Activated CD4-positive, alpha-beta T cell treated with anti-CD3 and anti-CD28 coated beads, Interleukin-2, Interleukin-4, amounts not matched to agents 100 ng/mL and 50 ng/mL, durations not matched to agents 16 hours and 8 hours (primary cell): ENCODE measurements around the gene MYCBP2.

Experiments used
- DNase-seq: peaks from one replicate; pipeline ENCODE4 v3.0.0-alpha.2; 2020; ENCODE audit warnings: low spot score

Gene MYCBP2

DNA sequence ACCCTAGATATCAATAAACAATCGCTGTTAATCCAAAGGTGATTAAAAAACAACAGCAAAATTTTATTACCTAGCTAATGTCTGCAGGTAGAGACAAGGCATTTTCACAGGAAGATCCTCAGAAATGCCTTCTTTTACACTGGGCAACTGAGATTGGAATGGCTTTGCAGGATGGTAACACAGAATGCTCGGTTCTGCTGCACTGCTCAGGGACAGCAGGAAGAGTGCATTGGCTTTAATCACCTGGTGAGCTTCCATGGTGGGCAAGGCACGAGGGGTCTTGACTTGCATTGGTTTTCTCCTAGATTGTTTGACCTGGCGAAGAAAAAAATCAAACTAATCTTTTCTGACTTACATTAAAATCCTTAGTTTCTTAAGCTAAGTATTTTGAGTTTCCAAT, 231.6 kb downstream of the MYCBP2 start:
- no peak for DNase-seq

DNA sequence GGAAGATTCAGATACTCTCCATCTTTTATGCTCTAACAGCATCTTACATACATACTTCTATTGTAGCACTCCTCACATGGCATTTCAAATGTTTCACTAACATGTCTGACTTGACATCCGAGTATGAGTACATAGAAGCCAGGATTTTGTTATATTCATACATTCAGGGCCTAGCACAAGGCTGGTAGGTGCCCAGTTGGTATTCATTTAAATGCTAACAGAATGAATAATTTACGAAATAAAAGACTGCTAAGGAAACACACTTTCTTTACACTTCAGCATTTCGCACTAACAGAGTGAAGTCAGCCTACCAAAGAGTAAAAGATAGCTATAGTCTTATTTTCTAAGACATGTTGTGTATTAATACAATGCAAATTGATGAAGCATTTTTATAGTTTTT, 232.1 kb downstream of the MYCBP2 start:
- no peak for DNase-seq

DNA sequence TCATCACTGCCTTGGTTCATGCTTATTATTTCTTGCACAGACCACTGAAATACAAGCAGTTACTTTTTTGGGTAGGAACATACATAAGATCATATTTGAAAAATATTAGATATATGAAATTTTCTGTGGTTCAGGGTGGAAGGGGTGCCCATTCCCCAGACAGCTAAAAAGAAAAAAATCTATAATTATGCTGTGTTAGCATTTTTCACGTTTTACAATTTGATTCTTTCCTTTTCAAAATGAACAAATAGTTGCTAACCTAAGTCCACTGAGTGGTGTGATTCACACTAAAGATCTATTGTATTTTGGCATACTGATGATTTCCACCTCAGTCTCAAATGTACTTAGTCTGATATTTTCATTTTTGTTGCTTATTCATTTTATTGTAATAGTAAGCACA, 233.2 kb downstream of the MYCBP2 start:
- DNase-seq: no peak

DNA sequence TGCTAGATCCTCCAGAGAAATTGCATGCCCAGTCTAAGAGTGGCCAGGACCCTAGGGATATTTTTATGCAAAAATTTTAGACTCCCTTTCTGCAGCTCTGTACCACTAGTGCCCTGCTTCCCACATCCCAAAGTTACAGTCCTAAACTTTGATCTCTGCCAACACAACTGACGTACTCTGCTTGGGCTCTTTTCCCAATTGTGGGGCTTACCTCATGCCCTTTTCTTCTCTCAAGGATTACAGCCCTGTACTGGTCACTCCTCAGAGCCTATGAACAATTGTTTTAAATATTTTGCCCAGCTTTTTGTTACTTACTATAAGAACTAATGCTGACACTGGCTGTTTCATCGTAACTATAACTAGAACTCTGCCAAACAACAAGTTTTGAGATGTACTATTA, 242.1 kb downstream of the MYCBP2 start:
- no peak for DNase-seq

DNA sequence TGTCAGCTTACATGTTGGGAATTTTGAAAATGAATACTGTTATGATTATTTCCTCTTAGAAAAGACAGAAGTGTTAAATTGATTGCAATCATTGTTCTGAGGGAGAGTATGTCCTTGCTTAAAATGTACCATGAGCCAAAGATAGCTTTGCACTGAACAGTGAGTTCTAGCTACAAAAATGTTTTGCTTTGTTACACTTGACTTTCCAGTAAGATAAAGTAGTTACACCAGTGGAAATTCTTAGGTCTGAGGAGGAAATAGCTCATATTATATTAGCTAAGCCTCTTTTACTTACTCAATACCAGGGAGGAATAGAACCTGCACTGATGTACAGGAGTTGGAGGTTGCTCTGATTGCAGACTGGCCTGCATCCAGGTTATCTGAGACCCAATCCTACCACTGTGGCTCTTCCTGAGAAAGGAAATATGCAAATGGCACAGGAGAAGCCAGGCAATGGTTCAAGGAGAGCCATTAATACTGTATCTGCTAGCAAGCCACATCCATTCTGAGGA, 246.9 kb downstream of the MYCBP2 start:
- no peak for DNase-seq

DNA sequence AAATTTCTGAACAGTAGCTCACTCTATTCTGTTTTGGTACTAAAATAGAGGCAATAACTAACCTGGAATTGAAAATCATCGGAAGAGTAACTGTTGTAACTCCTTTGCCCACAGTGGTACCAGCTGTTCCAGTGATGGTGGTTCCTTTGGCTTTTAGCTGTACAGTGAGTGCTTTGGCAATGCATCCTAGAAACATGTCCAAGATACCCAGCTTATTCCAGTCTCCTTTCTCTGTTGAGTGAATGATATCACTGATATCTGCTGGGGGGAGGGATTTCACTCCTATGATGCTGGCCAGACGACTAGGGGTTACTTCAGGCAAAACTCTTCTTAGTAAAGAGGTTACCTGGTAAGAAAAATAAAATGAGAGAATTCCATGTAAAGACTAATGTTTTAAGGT, 259.4 kb downstream of the MYCBP2 start:
- no peak for DNase-seq

DNA sequence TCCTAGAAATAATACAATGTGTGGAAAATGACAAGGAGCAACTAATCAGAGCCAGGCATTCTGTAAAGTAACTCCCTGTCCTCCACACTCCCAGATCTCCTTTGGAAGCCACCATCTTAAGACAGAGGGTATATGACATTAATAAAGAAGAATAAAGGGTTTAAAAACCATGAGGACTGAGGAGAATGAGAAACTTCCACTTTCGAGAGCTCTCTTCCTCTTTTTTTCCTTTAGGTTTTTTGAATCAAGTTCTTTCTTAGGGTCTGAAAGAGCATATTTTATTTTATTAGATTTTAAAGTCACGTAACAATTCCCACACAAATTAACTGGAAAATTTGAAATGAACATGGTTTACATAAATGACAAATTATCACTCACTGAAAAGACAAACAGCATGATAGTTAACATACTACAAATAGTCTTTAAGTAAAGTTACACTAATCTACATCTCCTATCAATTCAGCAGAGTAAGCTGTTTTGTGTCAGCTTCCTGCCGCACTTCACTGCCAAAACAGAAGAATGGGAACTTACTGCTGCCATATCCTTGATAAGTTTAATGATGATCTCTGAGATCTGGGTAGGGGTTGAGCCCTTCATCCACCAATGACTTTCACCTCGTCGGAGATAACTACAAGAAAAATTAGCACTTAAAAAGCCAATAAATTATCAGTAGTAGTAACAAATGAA, 261.3 kb downstream of the MYCBP2 start:
- DNase-seq: no peak

DNA sequence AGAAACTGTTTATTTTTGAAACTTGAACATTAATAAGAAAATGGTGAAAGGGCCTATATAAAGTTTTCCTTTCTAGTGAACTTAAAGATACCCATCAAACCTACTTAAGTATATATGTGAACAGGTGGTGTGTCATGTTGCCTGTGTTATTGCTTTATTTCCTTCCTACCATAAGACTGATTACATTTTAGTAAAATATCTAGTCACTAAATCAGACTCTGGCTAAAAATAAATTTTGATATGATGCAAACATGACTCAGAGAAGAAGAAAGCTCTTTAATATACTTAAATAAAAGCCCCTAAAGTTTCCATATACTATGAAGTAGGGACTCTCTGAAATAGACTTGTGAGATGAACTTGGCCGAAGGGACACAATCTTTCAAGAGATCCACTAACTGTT, 264.8 kb downstream of the MYCBP2 start:
- no peak for DNase-seq

DNA sequence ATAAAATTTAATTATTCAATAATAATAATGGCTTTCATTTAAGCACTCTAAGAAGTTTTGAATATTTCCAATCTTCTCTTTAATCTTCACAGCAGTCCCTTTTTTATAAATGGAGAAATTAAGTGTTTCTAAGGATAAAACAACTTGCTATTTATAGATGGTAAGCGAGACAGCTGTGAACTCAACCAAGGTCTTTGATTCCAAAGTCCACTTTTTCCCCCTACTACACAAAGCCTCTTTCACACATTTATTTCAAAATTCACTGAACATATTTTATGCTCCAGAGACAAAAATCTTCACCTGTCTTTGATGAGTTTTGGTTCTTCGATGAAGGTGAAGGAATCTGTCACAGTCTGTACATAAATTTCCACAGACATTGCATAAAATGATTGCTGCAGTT, 265.5 kb downstream of the MYCBP2 start:
- no peak for DNase-seq

DNA sequence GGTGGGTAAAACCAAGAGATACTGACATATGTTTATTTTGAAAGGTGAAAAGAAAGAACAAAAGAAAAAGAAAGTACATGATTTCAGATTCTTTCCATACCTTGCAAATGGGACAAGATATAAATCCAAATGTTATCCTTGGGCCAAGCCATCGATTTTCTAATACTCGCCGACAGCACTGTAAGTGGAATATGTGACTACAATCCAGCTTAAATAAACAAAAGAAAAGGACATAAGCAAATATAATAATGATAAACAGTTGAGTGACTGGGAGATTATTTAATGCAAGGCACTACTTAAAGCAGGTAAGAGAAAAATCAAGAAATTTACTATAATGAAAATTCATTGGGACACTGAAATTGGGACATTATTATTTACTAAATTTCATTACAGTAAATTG, 270.0 kb downstream of the MYCBP2 start:
- DNase-seq: no peak

DNA sequence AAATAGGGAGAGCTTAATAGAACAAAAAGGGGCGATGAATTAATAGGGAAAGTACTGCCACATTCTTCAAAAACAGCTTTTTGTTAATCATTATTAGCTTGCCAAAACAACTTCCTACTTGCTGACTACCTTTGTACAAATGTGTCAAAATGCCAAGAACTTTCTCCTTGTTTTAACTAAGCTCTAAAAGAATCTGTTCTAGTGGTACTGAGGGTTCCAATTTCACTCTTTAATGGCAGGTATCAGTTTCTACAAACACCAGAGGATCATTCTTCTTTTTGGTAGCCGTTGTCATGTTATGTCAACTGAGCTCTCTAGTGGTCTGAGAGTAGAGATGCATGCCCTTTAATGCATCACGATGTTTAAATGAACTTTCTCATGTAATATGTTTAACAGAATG, 270.5 kb downstream of the MYCBP2 start:
- no peak for DNase-seq

DNA sequence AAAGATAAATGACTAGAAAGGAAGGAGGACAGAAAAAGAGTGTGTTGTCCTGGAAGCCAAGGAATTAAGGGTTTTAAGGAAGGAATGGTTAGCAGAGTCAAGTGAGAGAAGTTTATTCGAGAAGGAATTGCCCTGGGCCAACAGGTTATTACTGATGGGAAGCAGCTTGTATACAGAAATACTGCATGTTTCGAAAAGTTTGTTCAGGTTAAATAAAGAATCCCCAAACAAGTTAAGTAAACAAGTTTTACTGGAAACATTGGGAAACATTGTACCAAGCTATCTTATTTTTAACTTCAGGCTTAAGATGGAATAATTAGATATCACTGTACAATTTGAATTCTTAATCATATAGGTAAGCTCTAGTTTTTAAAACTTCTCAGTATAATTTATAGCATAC, 271.7 kb downstream of the MYCBP2 start:
- no peak for DNase-seq

DNA sequence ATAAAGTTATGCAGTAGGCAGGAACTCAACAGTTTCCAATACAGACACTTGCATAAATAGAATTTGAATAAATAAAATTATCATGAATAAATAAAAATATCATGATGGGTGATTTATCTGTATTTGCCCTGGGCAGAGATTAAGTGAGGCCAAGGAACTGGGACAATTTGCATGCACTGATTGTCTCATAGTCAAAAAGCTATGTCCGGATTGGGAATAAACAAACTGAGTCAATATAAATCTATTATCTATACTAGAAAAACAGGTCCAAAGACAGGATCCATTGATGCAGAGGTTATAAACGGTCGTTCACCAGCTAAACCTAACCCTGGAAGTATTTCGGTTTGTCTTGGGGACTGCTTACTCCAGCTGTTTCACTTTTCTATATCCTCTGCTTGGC, 273.7 kb downstream of the MYCBP2 start:
- no peak for DNase-seq

DNA sequence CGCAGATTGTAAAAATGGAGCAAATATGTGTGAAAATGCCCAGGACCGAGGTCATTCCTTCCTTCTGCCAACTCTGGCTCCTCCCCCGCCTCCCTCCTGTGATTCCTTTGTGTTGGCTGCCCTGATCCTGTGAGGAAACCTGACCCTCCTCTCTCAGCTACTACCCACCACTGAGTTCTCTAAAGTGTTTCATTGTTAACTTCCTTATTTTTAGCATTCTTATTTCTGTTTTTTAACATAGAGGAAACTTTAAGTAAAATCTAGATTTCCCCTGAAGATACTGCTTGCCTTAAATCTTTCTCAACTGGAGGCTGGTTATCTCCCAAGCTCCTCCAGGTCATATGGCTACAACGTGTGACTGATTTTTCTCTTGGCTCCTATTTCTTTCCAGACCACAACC, 278.2 kb downstream of the MYCBP2 start:
- DNase-seq: no peak

DNA sequence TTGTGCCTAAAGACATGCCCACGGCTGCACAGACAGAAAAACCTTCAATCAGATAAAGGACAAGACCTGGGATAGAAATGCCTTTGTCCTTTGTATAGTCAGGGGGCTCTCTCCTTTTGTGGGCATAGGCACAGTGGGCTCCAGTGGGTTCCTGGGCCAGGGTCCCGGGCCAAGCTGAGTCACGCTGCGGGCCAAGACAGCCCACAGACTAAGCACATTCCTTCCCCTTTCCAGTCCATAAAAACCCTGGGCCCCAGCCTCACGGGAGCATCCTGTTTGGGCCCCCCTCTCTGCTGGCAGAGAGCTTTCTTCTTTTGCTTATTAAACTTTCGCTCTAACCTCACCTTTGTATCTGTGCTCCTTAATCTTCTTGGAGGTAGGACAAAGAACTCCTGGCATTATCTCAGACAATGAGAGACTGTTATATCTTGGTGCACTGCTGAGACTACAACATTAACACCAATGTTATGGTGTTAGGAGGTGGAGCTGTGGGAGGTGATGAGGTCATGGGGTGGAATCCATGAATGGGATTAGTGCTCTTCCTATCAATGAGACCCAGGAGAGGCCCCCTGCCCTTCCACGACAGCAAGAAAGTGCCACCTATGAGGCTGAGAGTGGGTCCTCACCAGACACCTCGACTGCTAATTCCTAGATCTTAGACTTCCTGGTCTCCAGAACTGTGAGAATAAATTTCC, 279.1 kb downstream of the MYCBP2 start:
- DNase-seq: no peak

DNA sequence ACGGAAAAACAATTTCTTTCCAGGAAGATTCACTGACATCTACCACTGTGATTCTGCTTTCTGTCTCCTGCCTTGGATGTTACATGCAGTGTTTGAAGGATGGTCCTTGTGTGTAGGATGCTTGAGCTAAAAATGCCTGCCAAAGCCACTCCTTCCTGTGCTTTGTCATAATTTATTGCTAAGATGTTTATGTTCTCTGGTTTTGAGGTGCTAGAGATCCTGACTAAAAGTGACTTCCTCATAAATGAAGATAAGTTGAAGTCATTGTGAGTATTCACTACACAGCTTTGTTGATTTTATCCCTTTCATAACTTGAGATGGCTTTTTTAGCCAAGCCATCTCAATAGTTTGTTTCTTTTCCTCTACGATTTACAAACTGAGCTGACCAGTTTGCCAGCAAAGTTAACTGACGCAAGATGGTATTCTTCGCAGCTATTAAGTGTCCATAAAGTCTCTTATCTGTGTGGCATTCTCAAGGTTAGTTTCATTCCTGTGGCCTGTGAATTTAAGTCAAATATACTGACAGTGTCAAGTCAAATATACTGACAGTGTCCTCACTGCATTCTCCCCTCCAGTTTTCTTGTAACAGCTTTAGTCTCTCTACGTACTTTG, 284.2 kb downstream of the MYCBP2 start:
- DNase-seq: no peak

DNA sequence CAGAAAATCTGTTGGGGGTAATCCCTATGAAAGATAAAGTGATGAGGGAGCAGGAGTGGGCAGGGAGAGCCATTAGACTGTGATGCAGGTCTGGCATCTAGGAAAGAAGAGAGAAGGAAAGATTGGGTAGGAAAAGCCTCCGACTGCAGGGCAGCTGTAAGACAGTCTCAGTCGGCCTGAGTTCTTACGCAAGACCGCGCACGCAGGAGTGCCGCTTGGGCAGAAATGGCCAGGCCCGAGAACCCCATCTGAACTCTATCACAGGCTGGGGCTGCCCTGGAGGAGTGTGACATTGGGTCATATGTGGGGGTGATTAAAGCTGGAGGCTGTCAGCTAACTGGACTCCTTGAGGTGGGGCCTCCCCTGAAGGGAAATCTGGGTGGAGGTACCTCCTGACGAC, 286.1 kb downstream of the MYCBP2 start:
- DNase-seq: no peak

DNA sequence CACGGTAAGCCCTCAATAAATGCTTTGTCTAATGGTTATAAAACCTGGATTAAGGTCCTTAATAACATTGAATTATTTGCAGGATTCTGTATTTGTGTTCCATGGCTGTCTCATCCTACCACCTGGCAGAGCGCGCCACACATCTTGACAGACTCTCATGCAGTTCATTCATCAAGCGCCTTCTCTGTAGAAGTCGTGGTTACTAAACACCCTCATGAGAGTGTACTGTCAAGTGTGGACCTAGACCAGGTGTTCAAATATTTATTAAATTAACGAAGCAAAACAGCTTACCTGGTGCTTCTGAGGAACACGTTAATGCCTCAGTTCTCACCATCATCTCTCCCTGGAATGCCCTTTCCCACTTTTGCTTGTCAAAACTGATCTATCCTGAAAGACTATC, 286.8 kb downstream of the MYCBP2 start:
- DNase-seq: no peak

DNA sequence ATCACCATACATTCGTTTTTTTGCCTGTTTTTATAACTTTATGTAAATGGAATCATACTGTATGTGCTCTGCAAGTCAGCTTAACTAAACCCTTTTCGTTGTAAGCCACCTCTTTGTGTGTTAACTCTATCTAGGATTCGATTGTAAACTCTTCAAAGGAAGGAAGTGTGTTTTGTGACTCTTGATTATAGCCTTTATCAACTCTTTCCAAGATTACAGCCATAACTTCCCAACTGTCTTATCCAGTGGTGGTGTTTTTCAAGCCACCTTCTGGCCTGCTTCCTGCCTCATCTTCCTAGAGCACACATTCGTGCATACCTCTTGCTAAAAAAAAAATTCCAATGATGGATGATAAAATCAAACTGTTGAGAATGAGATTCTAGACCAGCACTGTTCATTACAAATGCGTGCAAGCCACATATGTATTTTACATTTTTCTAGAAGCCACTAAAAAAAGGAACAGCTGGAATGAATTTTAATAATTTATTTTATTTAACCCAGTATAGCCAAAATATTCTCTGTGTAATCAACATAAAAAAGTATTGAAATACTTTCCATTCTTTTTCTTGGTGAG, 287.9 kb downstream of the MYCBP2 start:
- DNase-seq: no peak

DNA sequence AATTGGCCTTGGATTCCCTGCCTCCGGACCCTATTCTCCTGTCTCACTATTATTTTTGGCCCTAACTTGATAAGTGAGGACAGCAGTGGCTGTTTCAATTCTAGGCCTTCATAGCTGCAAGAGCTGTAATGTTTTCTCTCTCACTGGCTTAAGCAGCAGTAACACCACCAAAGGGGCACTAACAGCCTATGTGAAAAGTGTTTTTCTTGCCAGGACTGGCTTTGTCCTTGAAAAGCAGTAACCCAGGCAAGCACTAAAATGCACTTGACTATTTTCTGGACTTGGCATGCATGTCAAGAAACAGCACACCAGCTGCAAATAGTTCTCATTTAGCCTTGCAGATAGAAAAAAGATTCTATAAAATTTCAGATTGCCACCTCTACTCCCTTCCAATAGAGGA, 290.6 kb downstream of the MYCBP2 start:
- no peak for DNase-seq

DNA sequence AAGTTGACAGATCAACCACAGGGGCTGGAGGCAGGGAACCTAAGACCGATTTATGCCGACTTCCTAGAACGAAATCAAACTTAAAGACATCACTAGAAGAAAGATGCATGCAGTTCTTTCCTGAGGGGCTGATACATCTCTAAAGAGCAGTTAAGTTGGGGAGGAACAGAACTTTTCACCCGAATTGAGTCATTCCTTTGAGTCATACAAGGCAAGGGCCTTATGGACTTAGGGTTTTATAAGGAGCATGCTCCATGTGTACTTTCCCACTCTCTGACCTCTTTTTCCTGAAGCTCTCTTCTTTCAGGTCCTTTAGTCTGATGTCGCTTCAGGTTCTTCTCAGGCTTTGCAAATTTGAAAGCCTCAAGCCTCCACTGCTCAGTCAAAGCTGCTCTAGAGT, 292.0 kb downstream of the MYCBP2 start:
- DNase-seq: no peak

DNA sequence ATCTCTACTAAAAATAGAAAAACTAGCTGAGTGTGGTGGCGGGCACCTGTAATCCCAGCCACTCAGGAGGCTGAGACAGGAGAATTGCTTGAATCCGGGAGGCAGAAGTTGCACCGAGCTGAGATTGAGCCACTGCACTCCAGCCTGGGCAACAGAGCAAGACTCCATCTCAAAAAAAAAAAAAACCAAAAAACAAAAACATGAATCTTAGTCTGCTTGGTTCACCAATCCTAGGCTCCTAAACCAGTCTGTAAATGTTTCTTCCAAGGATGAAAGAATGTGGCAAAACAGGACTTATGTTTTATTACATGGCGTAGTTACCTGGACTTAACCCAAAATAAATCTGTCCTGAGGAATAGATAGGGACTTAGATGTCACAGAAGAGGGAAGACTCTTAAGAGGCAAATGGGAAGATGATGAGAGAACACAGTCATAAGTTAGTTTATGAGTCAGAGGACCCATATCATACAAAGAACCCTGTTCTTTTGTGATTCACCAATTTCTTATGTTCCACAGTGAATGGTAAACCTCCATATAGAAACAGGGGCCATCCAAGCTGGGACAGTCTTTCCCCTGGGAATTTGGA, 293.1 kb downstream of the MYCBP2 start:
- DNase-seq: no peak
